NCI-H2107 (cell line): ENCODE results near the gene ZRANB3.
A peak's percentile ranks its signal among the peaks of the same experiment; 100 is the strongest.
"Not testable (repeated sequence)": the region's sequence is repeated elsewhere in the genome, so short reads cannot be mapped to it uniquely, and the experiment has no call there.

Source experiments
- DNase-seq: peaks from one replicate; lab custom pipeline; 2025; lab: John Stamatoyannopoulos, UW

The ZRANB3 gene

GRCh38 chr2:135530313-135531230, at the start of gene ZRANB3:
Gene ZRANB3, minus strand, starts transcription at chr2:135531218.
- peak; percentile 88 for DNase-seq

DNA sequence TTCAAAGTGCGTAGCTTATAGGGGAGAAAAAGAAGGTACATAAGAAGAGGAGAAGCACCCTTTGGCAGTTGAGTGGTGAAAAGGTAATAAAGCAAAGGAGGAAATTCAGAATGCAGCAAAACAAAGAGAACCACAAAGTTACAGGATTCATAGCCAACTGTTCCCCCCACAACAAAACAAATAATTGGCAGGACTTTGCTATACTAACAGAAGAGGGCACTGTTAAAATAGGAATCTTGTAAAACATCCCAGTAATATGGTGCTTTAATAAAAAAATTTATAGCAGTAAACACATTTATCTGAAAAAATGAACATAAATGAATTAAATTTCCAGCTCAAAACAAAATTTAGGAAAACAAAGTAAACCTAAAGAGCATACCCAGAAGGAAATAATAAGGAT, 42.6 kb upstream of the ZRANB3 start:
- DNase-seq, result no peak

DNA sequence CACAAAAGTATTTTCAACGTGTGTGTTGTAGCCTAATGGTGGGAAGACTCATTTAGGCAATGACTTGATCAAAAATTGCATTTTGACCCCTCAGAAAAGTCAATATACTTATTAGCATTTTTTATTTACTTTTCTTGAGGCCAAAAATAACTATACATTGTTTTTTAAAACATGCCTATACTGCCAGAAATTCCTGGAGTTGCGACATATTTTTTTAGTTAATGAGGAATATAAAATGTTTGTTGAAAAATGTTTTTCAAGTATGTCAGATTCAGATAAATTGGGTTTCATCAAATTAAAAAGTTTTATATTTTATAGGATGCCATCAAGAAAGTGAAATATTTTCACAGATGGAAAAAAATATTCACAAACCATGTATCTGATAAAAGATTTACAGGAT, 39.9 kb upstream of the ZRANB3 start:
- DNase-seq, result no peak

DNA sequence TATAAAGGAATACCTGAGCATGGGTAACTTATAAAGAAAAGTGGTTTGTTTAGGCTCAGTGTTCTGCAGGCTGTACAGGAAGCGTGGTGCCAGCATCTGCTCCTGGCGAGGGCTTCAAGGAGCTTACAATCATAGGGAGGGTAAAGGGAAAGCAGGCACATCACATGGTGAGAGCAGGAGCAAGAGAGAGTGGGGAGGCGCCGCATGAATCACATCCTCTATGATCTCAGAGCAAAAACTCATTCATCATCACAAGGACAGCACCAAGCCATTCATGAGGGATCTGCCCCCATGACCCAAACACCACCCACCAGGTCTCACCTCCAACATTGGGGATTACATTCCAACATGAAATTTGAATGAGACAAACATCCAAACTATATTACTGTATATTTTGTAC, 32.8 kb upstream of the ZRANB3 start:
- no peak for DNase-seq

- no peak for DNase-seq
Measured at GRCh38 chr2:135561925-135562324, 30.9 kb upstream of the ZRANB3 start.

GRCh38 chr2:135557530-135557929, 26.5 kb upstream of the ZRANB3 start:
- no peak for DNase-seq

- no peak for DNase-seq
Measured at GRCh38 chr2:135555311-135555710, 24.3 kb upstream of the ZRANB3 start.

DNA sequence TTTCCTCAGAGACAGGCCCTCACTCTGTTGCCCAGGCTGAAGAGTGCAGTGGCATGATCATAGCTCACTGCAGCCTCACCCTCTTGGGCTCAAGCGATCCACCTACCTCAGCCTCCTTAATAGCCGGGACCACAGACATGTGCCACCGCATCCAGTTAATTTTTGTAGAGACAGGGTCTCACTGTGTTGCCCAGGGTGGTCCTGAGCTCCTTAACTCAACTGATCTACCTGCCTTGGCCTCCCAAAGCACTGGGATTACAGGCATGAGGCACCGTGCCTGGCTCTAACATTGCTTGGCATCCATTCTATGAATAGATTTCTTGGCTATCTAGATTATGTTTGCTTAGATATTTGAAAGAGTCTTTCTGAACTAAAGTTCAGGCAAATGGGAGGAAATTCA, 21.9 kb upstream of the ZRANB3 start:
- DNase-seq, result no peak

- no peak for DNase-seq
Measured at GRCh38 chr2:135551356-135551755, 20.3 kb upstream of the ZRANB3 start.

DNA sequence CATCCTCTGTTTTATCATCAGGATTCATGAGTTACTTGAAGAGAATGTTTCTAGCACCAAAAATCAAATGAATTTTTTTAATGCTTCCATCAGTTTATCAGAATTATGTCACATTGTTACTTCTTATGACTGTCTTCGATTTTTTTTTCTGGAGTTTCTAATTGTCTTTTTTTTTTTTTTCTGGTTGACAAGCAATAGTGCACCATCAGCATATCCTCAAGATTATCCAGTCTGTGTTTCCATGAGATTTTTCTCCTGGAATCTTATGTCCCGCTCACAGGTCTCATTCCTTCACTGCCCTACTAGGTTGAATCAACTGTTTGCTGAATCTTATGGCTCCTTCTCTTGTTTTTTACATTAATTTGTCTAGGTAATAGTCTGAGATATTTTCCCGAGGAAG, 16.3 kb upstream of the ZRANB3 start:
- DNase-seq, result no peak

DNA sequence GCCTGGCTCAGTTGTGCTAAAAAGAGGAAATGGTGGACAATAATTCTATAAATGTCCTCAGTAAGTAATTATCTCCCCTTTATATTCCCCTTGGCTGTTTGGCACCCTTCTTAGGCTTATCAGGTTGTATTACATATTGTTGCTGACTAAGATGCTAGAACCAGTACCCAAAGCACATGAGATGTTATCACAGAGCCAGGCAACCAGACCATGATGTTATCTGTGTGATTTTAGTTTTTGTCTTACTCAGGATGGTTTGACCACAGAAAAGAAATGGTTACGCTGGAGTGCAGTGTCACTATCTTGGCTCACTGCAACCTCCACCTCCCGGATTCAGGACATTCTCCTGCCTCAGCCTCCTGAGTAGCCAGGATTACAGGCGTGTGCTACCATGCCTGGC, 15.4 kb upstream of the ZRANB3 start:
- no peak for DNase-seq

GRCh38 chr2:135533545-135533944, 2.5 kb upstream of the ZRANB3 start:
- not testable (repeated sequence) for DNase-seq

GRCh38 chr2:135532581-135532980, 1.6 kb upstream of the ZRANB3 start:
- no peak for DNase-seq

DNA sequence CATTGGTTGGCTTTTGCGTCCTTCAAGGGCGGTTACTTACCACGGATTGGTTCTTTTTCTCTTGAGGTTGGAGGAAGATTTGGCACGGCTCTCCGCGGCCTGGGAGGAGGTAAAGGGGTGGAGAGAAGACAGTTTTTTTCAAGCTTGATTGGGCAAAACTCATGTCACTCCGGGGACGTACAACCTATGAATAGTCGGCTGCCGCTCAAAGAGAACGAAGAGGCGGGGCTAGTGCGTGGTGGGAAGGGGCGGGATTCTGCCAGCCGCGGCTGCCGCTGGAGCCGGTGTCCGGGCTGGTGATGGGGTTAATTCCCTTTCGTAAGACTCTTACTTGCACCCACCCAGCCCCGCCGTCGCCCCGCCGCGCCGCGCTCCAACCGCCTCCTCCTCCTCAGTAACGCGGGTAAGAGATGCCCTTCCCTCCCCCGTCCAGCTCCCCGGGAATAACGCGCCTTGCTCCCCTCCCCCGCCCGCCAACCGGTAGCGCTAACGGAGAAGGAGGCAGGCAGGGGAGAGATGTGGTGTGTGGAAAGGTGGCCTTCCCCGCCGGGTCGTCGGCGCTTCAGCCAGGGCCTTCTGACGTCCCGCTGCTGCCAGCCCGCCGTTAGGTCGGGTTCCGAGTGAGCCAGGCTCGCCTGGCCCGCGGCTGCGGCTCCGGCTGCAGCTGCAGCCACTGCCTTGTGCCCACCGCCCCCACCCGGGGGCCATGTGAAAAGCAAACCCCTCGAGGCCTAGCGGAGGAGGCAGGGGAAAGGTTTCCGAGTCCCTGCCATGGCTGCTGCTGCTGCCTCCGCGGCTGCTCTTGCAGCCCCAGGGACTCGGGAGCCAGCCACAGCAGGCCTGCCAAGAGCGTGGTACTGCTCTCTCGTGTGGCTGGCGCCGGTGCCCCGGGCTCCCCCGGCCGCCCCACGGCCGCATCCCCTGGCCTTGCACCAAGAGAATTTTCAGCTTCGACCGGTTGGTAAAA, 496 bp upstream of the ZRANB3 start, which contains the start of gene R3HDM1:
R3HDM1 (plus strand) TSS at position 254 of the 967 bp plus-strand sequence. CDS start 73,362 bp downstream, outside the sequence.
- peak; percentile 96 for DNase-seq

- no peak for DNase-seq
Measured at GRCh38 chr2:135528006-135528405, 3.0 kb downstream of the ZRANB3 start.

- DNase-seq, result no peak
Measured at GRCh38 chr2:135525786-135526185, 5.2 kb downstream of the ZRANB3 start.

- no peak for DNase-seq
Measured at GRCh38 chr2:135512099-135512498, 18.9 kb downstream of the ZRANB3 start.

GRCh38 chr2:135510577-135510976, 20.4 kb downstream of the ZRANB3 start:
- DNase-seq, result no peak

DNA sequence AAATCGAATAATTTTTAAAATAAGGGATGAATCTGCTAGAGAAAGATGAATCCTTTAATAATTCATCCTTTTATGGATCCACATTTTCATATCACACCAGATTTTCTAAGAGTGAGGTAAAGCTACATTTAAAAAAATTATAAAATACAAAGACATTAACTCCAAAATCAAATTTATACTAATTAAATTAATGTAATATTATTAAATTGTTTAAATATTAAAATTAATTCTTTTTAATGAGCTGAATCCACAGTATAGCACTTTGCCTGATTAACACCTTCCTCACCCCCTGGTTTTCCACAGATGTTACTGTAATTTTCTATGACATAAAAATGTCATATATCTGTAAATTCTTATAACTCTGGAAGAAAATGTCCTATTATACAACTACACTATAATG, 26.2 kb downstream of the ZRANB3 start:
- DNase-seq, result no peak

DNA sequence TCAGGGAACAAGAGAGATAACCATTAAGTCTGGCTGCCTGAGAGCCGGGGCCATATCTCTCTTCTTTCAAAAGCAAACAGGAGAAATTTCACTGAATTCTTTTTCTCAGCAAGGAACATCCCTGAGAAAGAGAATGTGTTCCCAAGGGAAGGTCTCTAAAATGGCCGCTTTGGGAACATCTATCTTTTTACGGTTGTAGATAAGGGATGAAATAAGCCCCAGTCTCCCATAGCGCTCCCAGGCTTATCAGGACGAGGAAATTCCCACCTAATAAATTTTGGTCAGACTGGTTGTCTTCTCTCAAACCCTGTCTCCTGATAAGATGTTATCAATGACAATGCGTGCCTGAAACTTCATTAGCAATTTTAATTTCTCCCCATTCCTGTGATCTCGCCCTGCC, 32.4 kb downstream of the ZRANB3 start:
- not testable (repeated sequence) for DNase-seq

DNA sequence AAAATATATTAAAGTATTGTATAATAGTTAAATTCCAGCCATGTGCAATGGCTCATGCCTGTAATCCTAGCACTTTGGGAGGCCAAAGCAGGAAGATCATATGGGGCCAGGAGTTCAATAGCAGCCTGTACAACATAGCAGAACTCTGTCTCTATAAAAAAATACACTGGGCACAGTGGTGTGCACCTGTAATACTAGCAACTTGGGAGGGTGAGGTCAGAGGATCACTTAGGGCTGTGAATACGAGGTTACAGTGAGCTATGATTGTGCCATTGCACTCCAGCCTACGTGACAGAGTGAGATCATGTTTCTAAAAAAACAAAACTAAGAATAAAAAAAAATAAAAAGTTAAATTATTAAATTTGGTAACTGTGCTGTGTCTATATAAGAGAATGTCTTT, 36.1 kb downstream of the ZRANB3 start:
- DNase-seq, result no peak

- no peak for DNase-seq
Measured at GRCh38 chr2:135494503-135494902, 36.5 kb downstream of the ZRANB3 start.

- no peak for DNase-seq
Measured at GRCh38 chr2:135490376-135490775, 40.6 kb downstream of the ZRANB3 start.
